Measurements from ENCODE around the gene LSM3. TPM values are rescaled to one million over a fixed set of nuclear protein-coding genes. Genes with fewer than 3 reads are reported as not detected.

LSM3 gene
- total RNA-seq, 1 experiment from 2014 or later, result 17.7 TPM

GRCh38 chr3:14209581-14210289 lies 31.1 kb downstream of the LSM3 start:
- Mint-ChIP-seq H3K36me3 (ENCODE audit: insufficient read depth, unreplicated experiment) (no peaks in the 10 kb centered on the region), H3K4me3 (ENCODE audit: low read depth, unreplicated experiment) (no peak overlapping the region), H3K4me1 (ENCODE audit: low read depth, unreplicated experiment) (peaks cover 36% of the 10 kb centered on the region), H3K27me3 (ENCODE audit: unreplicated experiment) (no peaks in the 10 kb centered on the region), H3K9me3 (ENCODE audit: low read depth, unreplicated experiment) (no peaks in the 10 kb centered on the region), H3K27ac (ENCODE audit: unreplicated experiment) (no peak overlapping the region)
- CTCF ChIA-PET, result no interaction called here
- BruUV-seq (replicated peaks), result no TSS peak
- no peak for TF ChIP-seq CTCF (IDR thresholded peaks at IDR 0.05; ENCODE audit: unreplicated experiment)
- DNase-seq, result no peak
- intact Hi-C loops (cut with micrococcal nuclease; ENCODE audit: unreplicated experiment), result no loop called here

GRCh38 chr3:14210290-14210688 lies 31.7 kb downstream of the LSM3 start:
- DNase-seq, result no peak
- Mint-ChIP-seq H3K4me1 (ENCODE audit: low read depth, unreplicated experiment) (peaks cover 34% of the 10 kb centered on the region), H3K36me3 (ENCODE audit: insufficient read depth, unreplicated experiment) (no peaks in the 10 kb centered on the region), H3K27me3 (ENCODE audit: unreplicated experiment) (no peaks in the 10 kb centered on the region), H3K4me3 (ENCODE audit: low read depth, unreplicated experiment) (no peak overlapping the region), H3K27ac (ENCODE audit: unreplicated experiment) (no peak overlapping the region), H3K9me3 (ENCODE audit: low read depth, unreplicated experiment) (no peaks in the 10 kb centered on the region)
- CTCF ChIA-PET, result no interaction called here
- no TSS peak for BruUV-seq (replicated peaks)
- no peak for TF ChIP-seq CTCF (IDR thresholded peaks at IDR 0.05; ENCODE audit: unreplicated experiment)
- intact Hi-C loops (cut with micrococcal nuclease; ENCODE audit: unreplicated experiment), result no loop called here

GRCh38 chr3:14210843-14211594 lies 32.4 kb downstream of the LSM3 start:
- no peak for DNase-seq
- peaks cover 34% of the 10 kb centered on the region for H3K4me1 Mint-ChIP-seq (ENCODE audit: low read depth, unreplicated experiment)
- no peak for TF ChIP-seq CTCF (IDR thresholded peaks at IDR 0.05; ENCODE audit: unreplicated experiment)
- CTCF ChIA-PET, result no interaction called here
- H3K27me3 Mint-ChIP-seq (ENCODE audit: unreplicated experiment), result no peaks in the 10 kb centered on the region
- no peak overlapping the region for H3K4me3 Mint-ChIP-seq (ENCODE audit: low read depth, unreplicated experiment)
- H3K36me3 Mint-ChIP-seq (ENCODE audit: insufficient read depth, unreplicated experiment), result no peaks in the 10 kb centered on the region
- no TSS peak for BruUV-seq (replicated peaks)
- intact Hi-C loops (cut with micrococcal nuclease; ENCODE audit: unreplicated experiment), result no loop called here
- H3K27ac Mint-ChIP-seq (ENCODE audit: unreplicated experiment), result no peak overlapping the region
- no peaks in the 10 kb centered on the region for H3K9me3 Mint-ChIP-seq (ENCODE audit: low read depth, unreplicated experiment)

- H3K36me3 Mint-ChIP-seq (ENCODE audit: insufficient read depth, unreplicated experiment), result no peaks in the 10 kb centered on the region
- no peak for DNase-seq
- peaks cover 34% of the 10 kb centered on the region for H3K4me1 Mint-ChIP-seq (ENCODE audit: low read depth, unreplicated experiment)
- TF ChIP-seq CTCF (IDR thresholded peaks at IDR 0.05; ENCODE audit: unreplicated experiment), result no peak
- no peaks in the 10 kb centered on the region for H3K9me3 Mint-ChIP-seq (ENCODE audit: low read depth, unreplicated experiment)
- H3K4me3 Mint-ChIP-seq (ENCODE audit: low read depth, unreplicated experiment), result no peak overlapping the region
- CTCF ChIA-PET, result interaction anchor here (1.7 kb wide), 1 partner anchor 8 kb away, joined by 7 read pairs; no protein-coding TSS in a partner anchor
- no TSS peak for BruUV-seq (replicated peaks)
- no peaks in the 10 kb centered on the region for H3K27me3 Mint-ChIP-seq (ENCODE audit: unreplicated experiment)
- intact Hi-C loops (cut with micrococcal nuclease; ENCODE audit: unreplicated experiment), result no loop called here
- H3K27ac Mint-ChIP-seq (ENCODE audit: unreplicated experiment), result no peak overlapping the region
Observed at GRCh38 chr3:14211621-14212020, 33.0 kb downstream of the LSM3 start.

Measured in Calu3 (cell line).